ENCODE measurements around the gene ZC3H10.
"Not testable (repeated sequence)": the region's sequence is repeated elsewhere in the genome, so short reads cannot be mapped to it uniquely, and the experiment has no call there.

Gene ZC3H10, protein sequence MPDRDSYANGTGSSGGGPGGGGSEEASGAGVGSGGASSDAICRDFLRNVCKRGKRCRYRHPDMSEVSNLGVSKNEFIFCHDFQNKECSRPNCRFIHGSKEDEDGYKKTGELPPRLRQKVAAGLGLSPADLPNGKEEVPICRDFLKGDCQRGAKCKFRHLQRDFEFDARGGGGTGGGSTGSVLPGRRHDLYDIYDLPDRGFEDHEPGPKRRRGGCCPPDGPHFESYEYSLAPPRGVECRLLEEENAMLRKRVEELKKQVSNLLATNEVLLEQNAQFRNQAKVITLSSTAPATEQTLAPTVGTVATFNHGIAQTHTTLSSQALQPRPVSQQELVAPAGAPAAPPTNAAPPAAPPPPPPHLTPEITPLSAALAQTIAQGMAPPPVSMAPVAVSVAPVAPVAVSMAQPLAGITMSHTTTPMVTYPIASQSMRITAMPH

DNA sequence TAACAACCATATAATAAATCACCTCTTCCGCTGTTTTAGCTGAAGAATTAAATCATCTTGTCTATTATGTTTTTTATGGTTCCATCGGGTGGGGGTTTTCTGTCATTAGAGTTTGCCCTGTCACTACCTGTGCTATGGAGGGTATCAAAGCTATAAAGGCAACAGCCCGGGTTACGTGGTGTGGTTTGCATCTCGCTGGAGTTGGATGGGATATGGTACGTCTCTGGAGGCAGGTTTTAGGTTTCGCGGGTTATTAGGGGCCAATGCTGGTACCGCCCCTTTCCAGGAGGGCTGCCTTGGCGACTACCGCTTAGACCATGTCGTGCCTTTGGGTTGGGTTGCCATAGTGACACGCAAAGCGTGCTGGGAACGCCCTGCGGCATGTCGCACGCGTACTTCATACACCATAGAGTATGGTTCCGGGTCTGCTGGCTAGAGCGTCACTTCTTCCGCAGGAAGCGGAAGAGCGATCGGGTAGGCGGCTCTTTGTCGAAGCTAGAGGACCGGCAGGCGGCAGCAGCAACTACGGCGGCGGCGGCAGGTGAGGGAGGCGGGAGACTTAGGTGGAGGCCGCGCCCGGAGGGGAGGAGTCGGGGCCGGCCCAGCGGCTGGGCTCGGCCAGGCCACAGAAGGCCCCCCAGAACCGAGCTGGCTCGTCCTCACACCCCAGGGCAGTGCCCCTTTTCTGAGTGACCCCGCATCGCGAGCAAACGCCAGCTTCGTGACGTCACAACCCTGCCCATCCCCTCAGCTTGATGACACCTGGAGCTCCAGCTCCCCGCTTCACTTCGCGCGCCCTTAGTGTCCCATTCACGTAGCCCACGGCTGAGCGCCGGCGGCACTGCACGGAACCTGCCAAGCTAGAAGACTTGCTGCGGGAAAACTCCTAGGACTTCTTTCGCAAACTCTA lies at the start of gene ZC3H10:
TSS of gene ZC3H10 (plus strand) at position 489 of the 910 bp plus-strand sequence. CDS start 2,297 bp downstream, outside the sequence.
- peak; percentile 98 for DNase-seq (ENCODE audit: low read depth in 2 of 2)

DNA sequence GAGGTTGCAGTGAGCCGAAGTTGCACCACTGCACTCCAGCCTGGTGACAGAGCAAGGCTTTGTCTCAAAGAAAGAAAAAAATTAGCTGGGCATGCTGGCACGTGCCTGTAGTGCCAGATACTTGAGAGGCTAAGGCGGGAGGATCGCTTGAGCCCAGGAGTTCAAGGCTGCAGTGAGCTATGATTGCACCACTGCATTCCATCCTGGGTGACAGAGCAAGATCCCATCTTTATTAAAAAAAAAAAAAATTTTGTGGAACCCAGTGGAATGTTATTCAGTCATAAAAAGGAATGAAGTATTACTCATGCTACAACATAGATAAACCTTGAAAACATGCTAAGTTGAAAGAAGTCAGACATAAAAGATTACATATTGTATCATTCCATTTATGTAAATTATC lies 46.4 kb upstream of the ZC3H10 start:
- DNase-seq (ENCODE audit: low read depth in 2 of 2), result no peak

DNA sequence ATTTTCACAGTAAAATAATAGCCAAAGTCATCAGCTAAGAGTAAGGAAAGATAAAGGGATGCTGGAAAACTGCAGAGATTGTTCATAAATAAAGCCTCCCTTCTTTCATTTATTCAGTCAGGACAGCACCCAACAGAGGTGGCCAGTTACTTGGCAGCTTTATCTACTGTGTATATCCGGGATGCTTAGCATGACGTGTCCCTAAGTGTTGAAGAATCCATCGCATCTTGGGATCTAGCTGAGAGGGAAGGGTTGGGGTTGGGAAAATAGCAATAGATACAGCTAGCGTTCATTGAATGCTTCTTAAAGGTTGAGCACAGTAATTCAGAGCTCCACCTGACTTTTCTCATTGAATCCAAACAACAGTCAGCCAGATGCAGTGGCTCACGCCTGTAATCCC lies 43.7 kb upstream of the ZC3H10 start:
- DNase-seq (ENCODE audit: low read depth in 2 of 2), result no peak

DNA sequence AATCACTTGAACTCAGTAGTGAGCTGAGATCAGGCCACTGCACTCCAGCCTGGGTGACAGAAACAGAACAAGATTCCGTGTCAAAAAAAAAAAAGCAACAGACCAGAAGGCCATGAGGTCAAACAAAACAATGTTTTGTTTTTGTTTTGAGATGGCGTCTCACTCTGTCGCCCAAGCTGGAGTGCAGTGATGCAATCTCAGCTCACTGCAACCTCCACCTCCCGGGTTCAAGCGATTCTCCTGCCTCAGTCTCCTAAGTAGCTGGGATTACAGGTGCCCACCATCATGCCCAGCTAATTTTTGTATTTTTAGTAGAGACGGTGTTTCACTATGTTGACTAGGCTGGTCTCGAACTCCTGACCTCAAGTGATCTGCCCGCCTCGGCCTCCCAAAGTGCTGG lies 40.1 kb upstream of the ZC3H10 start:
- DNase-seq (ENCODE audit: low read depth in 2 of 2), result not testable (repeated sequence)

DNA sequence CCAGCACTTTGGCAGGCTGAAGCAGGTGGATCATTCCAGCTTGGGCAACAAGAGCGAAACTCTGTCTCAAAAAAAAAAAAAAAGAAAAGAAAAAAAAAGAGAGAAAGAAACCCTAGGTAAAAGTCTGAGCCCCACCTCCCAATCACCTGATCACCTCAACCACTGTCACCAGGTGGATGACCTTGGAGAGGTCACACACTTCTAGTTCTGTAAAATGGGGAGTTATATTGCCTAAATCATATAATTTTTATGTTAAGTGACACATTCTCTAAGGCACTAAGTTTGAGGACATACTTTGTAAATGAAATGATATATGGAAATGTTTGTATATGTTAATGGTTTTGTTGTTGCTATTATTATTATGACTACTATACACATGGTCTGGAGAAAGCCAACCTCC lies 39.6 kb upstream of the ZC3H10 start:
- no peak for DNase-seq (ENCODE audit: low read depth in 2 of 2)

DNA sequence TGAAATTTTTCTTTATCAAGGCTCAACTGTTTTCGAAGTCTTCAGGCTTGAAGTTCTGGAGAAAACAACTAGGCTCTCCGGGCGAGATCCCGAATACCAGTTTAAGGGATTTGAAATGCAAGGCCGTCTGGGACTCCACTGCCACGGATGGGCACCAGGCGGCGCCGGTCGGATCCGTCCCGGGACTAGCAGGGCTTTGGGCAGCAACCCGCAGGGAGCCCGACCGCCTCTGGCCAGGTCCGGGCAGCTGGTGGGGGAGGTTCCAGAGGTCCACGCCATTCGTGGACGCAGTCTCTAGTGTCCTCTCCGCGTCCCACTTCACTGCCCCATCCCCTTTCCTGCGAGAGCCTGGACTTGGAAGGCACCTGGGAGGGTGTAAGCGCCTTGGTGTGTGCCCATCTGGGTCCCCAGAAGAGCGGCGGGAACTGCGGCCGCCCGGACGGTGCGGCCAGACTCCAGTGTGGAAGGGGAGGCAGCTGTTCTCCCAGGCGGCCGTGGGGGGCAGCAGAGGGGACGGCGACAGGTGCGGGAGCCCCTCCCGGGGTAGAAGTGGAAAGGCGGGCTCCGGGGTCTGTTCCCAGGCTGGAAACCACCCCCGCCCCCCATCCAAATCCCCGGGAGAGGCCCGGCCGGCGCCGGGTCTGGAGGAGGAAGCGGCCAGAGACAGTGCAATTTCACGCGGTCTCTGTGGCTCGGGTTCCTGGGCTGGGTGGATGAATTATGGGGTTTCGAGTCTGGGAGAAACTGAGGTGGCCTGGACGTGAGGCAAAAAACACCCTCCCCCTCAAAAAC lies 38.9 kb upstream of the ZC3H10 start:
- DNase-seq (ENCODE audit: low read depth in 2 of 2), result peak in 1 of 2 experiments; percentile 4

DNA sequence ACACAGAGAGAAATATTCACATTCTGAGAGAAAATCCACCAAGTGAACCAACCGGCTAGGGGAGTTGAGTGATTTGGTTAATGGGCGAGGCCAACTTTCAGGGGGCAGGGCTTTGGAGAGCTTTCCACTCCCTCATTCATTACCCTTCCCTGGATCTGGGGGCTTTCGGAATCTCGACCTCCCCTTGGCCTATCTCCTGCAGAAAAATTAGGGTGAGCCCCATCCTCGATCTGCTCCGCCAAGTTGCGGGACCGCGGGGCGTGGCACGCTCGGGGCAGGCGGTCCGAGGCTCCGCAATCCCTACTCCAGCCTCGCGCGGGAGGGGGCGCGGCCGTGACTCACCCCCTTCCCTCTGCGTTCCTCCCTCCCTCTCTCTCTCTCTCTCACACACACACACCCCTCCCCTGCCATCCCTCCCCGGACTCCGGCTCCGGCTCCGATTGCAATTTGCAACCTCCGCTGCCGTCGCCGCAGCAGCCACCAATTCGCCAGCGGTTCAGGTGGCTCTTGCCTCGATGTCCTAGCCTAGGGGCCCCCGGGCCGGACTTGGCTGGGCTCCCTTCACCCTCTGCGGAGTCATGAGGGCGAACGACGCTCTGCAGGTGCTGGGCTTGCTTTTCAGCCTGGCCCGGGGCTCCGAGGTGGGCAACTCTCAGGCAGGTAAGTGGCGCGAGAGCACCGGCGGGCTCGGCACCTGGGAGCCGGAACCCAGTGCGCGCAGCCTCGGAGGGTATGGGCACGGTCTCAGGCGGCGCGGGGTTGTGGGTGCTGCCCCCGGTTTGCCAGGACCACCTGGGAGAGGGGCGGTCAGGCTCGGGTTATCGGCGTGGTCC lies 38.1 kb upstream of the ZC3H10 start, which contains the start of gene ERBB3:
TSS of gene ERBB3 (plus strand) at position 443 of the 833 bp plus-strand sequence. CDS start at position 579, 136 bp downstream.
- DNase-seq (ENCODE audit: low read depth in 2 of 2), result peak; percentile 34

DNA sequence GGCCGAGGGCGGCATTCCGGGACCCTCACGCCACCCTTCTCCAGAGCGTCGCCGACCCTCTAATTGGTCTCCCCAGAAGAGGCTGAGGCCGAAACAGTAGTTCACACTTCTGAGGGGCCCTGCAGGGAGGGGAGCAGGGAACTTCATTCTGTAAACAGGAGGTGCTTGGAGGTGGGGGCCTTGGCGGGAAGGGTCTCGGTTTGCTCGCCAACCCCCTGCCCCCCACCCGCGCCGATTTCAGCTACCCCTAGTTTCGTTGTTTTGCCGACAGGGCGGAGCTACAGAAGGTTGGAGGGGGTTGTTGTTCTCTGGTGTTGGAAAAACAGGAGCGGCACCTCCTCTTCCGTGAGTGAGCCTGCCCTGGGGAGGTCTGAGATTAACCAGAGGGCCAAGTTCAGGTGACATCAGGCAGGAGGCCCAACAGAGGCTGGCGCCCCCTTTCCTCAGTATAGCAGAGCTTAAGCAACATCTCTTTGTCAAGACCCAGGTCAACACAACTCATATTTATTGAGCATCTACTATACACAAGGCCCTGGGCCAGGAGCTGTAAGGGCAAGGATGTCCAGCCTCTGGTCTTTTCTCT lies 37.4 kb upstream of the ZC3H10 start:
- DNase-seq (ENCODE audit: low read depth in 2 of 2), result no peak

DNA sequence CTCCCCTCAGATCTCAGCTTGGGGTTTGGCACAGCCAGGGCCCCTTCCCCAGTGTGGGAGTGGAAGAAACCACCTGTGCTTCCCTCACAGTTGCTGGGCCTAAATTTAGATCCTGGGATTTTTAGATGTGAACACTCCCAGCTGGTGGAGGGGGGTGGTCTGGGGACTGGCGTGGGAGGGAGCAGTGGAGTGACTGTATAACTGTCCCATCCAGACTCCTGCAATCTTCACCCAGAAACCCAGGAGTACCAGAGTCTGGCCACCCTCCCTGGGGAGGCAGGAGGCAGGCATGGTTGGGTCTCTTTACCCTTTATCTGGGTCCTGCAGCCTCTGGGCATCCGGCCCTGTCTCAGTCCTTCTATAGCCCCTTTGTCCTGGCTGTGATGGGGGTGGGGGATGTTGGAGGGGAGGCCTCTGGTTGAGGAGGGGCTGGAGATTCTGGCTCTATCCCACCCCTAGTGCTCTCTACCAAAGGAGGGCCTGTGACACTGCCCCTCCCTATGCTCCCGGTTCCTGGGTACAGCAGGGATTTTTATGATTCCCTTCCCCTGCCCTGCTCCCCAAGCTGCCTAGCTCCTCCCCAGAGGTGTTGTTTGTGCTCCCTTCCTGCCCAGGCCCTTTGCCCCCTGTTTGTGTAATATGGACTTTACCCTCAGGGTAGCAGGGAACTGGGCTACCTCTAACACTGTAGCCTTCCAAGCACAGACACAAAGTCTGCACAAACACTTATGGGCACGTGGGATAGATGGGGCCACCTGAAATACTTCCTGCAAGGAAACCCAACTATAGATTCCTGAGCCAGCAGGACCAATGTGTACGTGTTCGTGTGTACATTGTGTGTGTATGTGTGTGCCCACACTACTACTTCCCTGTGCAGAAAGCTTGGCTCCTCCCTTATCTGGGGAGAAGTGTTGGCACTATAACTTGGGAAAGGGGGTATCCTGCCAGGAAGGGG lies 36.4 kb upstream of the ZC3H10 start:
- no peak for DNase-seq (ENCODE audit: low read depth in 2 of 2)

DNA sequence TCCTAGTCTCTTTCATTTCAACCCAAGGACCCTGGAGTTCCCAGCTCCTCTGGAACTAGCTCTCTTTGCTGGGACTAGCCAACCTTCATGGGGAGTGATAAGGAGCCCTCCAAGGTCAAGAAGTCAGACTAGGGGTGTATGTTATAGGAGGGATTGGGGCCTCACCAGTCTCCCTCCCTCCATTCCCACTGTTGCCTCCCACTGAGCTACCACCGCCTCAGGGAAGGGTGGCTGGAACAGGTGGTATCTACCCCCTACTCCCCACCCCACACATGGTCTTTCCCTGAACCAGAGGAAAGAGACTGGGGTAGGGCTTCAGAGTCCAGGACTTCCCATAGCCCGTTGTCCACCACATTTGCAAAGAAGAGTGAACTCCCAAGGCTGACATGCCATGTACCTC lies 35.7 kb upstream of the ZC3H10 start:
- DNase-seq (ENCODE audit: low read depth in 2 of 2), result no peak

DNA sequence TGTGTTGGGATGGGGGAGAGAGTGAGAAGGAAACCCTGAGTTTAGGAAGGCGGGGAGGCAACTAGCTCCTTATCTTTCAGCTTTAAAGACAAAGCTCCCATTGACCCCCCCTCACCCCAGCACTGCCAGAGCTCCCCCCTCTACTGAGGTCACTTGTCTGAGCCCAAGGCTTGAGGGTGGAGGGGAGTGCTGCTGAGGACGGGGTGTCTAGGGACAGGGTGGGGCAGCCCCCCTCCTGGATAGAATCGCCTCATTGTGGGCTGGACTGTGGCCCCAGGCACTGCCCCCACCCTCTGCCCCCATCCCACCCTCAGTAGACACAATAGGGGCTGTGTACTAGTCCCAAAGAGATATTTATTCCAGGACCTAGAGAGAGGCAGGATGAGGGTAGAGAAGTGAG lies 35.1 kb upstream of the ZC3H10 start:
- no peak for DNase-seq (ENCODE audit: low read depth in 2 of 2)

DNA sequence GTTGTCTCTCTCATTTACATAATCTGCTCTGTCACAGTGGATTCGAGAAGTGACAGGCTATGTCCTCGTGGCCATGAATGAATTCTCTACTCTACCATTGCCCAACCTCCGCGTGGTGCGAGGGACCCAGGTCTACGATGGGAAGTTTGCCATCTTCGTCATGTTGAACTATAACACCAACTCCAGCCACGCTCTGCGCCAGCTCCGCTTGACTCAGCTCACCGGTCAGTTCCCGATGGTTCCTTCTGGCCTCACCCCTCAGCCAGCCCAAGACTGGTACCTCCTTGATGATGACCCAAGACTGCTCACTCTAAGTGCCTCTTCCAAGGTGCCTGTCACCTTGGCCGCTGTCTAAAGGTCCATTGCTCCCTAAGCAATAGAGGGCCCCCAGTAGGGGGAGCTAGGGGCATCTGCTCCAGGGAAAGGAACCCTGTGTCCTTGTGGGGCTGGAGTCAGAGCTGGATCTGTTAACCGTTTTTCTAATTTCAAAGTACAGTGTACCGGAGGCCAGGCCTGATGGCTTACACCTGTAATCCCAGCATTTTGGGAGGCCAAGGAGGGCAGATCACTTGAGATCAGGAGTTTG lies 33.0 kb upstream of the ZC3H10 start:
- DNase-seq (ENCODE audit: low read depth in 2 of 2), result no peak

DNA sequence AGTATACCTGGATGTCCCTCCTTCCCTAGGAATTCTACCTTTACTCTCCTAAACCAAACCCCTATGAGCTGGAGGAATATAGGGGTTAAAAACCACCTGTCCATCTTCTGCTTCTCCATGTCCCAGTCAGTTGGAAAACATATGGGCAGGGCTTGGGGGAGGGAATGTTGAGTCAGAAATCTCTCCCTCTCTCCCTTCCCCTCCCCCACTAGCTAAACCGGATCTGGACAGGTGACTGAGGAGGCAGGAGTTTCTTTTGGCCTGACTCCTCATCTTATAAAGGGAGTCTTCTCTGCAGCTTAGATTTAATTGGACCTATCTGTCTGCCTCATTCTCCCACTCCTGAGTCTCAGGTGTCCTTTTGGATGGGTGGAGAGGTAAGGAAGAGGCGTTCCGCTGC lies 32.0 kb upstream of the ZC3H10 start:
- no peak for DNase-seq (ENCODE audit: low read depth in 2 of 2)

DNA sequence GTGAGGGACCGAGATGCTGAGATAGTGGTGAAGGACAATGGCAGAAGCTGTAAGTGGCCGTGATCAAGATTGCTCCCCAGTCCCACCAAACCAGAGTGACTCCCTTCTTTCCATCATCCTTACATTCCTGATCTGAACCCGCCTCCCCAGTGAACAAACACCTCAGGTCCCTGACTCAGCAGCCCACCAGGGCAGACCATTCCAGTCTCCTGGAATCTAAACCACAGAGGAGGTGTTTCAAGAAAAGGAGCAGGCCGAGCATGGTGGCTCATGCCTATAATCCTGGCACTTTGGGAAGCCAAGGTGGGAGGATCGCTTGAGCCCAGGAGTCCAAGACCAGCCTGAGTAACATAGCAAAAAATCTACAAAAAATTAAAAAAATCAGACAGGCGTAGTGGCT lies 31.5 kb upstream of the ZC3H10 start:
- no peak for DNase-seq (ENCODE audit: low read depth in 2 of 2)

DNA sequence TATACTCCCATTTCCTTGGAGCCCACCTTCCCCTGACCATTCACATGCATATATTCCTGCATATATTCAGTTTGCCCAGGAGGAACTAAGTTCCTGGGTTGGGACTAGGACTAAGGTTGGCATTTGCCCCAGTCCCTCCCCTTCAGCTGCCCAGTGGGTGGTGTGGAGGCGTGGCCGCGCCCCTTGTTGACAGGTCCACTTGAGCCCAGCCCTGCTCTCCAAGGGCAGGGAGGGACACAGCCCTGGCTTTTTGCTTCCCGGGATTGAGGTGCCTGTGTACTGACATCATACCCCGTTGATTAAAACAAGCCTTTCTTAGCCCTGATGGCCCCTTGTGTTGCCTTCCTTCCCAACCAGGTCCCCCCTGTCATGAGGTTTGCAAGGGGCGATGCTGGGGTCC lies 30.8 kb upstream of the ZC3H10 start:
- no peak for DNase-seq (ENCODE audit: low read depth in 2 of 2)

DNA sequence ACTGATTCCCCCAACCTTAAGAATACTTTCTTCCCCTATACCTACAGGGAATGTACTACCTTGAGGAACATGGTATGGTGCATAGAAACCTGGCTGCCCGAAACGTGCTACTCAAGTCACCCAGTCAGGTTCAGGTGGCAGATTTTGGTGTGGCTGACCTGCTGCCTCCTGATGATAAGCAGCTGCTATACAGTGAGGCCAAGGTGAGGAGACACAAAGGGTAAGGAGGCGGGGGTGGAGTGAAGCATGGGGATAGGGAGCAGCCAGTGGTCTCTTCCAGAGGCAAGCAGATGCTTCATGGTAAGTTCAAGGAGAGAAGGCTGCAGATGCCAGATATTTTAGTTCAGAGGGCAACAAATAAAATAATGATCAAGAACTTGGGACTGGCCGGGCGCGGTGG lies 20.3 kb upstream of the ZC3H10 start:
- DNase-seq (ENCODE audit: low read depth in 2 of 2), result no peak

DNA sequence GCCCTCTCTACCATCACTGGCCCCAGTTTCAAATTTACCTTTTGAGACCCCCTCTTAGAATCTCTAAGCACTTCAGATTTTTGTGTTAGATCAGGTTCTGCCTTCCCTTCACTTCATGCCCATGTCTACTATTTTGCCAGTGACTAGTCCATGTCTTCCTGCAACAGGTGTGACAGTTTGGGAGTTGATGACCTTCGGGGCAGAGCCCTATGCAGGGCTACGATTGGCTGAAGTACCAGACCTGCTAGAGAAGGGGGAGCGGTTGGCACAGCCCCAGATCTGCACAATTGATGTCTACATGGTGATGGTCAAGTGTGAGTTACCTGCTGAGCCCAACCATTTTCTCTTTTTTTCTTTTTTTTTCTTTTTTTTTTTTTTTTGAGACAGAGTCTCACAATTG lies 19.5 kb upstream of the ZC3H10 start:
- DNase-seq (ENCODE audit: low read depth in 2 of 2), result no peak

DNA sequence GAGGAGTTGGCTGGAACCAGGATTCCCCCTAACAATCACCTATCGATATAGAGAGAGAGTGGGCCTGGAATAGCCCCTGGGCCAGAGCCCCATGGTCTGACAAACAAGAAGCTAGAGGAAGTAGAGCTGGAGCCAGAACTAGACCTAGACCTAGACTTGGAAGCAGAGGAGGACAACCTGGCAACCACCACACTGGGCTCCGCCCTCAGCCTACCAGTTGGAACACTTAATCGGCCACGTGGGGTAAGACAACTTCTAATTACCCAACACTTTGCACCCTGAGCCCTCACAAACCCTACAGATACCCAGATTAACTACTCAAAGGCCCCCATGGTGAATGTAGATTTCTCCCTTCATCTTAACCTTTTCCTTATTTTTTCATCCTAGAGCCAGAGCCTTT lies 18.3 kb upstream of the ZC3H10 start:
- no peak for DNase-seq (ENCODE audit: low read depth in 2 of 2)

DNA sequence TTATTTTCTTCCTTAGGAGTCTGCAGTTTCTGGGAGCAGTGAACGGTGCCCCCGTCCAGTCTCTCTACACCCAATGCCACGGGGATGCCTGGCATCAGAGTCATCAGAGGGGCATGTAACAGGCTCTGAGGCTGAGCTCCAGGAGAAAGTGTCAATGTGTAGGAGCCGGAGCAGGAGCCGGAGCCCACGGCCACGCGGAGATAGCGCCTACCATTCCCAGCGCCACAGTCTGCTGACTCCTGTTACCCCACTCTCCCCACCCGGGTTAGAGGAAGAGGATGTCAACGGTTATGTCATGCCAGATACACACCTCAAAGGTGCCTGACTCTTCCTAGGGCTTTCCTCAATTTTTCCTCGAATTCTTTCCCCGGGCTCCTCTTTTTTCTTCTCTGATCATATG lies 17.0 kb upstream of the ZC3H10 start:
- no peak for DNase-seq (ENCODE audit: low read depth in 2 of 2)

Data from fibroblast of skin of left biceps (primary cell).